Measurements from ENCODE around the gene CPXM2.

DNA sequence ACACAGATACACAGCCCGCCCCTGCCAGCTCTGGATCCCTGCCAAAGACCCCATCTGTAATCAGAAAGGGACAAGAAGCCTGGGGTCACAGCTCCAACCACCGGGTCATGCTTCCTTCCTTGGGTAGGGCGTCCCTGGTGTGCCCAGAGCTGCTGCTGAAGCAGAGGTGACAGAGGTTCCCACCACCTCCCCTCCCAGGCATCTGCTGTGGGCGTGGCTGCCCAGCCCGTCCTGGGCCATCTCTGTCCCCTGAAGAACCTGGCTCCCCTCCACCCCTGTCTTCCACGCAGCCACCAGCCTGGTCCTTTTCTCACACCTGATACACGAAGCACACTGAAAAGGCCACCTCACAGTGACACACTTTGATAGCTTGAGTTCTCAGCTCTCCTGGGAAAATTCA, 38.2 kb upstream of the CPXM2 start:
- TF ChIP-seq, protein P1, sequence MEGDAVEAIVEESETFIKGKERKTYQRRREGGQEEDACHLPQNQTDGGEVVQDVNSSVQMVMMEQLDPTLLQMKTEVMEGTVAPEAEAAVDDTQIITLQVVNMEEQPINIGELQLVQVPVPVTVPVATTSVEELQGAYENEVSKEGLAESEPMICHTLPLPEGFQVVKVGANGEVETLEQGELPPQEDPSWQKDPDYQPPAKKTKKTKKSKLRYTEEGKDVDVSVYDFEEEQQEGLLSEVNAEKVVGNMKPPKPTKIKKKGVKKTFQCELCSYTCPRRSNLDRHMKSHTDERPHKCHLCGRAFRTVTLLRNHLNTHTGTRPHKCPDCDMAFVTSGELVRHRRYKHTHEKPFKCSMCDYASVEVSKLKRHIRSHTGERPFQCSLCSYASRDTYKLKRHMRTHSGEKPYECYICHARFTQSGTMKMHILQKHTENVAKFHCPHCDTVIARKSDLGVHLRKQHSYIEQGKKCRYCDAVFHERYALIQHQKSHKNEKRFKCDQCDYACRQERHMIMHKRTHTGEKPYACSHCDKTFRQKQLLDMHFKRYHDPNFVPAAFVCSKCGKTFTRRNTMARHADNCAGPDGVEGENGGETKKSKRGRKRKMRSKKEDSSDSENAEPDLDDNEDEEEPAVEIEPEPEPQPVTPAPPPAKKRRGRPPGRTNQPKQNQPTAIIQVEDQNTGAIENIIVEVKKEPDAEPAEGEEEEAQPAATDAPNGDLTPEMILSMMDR (IDR thresholded peaks at IDR 0.05): no peak
- TF ChIP-seq POLR2AphosphoS5 (IDR thresholded peaks at IDR 0.05; ENCODE audit: insufficient read depth in 1 of 2, low read depth in 1 of 2): no peak
